ENCODE data around the gene MDP1. TPM values are rescaled to one million over a fixed set of nuclear protein-coding genes. Genes with fewer than 3 reads are reported as not detected.

MDP1 gene
- total and polyA plus RNA-seq, 2 experiments from 2014 or later = 39.3 to 70.5 TPM

DNA sequence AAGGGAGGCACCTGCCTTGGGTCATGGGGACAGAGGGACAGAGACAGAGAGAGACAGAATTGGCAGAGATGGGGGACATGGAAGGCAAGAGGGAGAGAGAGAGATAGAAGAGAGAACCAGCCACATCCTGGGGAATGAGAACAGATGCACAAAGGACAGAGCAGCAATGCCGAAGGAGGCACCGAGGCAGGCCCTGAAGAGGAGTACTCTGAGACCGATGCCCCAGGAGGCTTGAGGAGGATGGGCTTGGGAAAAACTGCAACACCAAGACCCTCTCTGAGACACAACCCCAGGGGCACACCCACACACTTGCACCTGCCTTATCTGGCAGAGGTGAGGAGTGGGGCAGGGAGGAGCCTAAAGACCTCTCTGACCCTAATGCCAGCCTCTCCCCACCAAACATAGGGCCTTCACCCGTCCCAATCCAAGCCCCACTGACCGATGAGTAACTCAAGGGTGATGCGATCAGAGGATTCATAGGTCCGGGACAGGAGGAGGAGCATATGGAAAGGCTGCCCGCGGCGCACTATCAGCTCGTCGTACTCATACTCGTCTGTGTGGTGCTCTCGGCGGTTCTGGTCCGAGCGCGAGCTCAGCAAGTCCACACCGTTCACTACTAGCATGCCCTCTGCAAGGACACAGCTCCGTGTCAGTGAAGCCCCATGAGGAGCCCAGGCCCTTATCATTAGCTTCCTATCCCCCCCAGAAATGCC, 45.5 kb upstream of the MDP1 start:
- Histone ChIP-seq H3K27ac (no peak overlapping the region), H3K27me3 (no peaks in the 10 kb centered on the region), H3K4me1 (ENCODE audit: low read depth) (peaks cover 16% of the 10 kb centered on the region), H3K9me3 (ENCODE audit: low read depth) (no peaks in the 10 kb centered on the region), H3K36me3 (no peaks in the 10 kb centered on the region), H3K4me3 (no peak overlapping the region)
- TF ChIP-seq CTCF (IDR thresholded peaks at IDR 0.05; ENCODE audit: low read depth, low read length) = no peak
- no peak for DNase-seq (ENCODE audit: low read depth in 1 of 2, low spot score in 1 of 2)

GRCh38 chr14:24260780-24261157, 44.9 kb upstream of the MDP1 start:
- Histone ChIP-seq H3K27ac (no peak overlapping the region), H3K27me3 (no peaks in the 10 kb centered on the region), H3K36me3 (no peaks in the 10 kb centered on the region), H3K9me3 (ENCODE audit: low read depth) (no peaks in the 10 kb centered on the region), H3K4me3 (no peak overlapping the region), H3K4me1 (ENCODE audit: low read depth) (peaks cover 18% of the 10 kb centered on the region)
- no peak for DNase-seq (ENCODE audit: low read depth in 1 of 2, low spot score in 1 of 2)
- TF ChIP-seq CTCF (IDR thresholded peaks at IDR 0.05; ENCODE audit: low read depth, low read length) = no peak

- no peak for DNase-seq (ENCODE audit: low read depth in 1 of 2, low spot score in 1 of 2)
- Histone ChIP-seq H3K4me3 (no peak overlapping the region), H3K27ac (no peak overlapping the region), H3K27me3 (no peaks in the 10 kb centered on the region), H3K36me3 (no peaks in the 10 kb centered on the region), H3K4me1 (ENCODE audit: low read depth) (peaks cover 18% of the 10 kb centered on the region), H3K9me3 (ENCODE audit: low read depth) (no peaks in the 10 kb centered on the region)
- TF ChIP-seq CTCF (IDR thresholded peaks at IDR 0.05; ENCODE audit: low read depth, low read length) = no peak
These were observed 44.3 kb upstream of the MDP1 start for GRCh38 chr14:24260026-24260779.

DNA sequence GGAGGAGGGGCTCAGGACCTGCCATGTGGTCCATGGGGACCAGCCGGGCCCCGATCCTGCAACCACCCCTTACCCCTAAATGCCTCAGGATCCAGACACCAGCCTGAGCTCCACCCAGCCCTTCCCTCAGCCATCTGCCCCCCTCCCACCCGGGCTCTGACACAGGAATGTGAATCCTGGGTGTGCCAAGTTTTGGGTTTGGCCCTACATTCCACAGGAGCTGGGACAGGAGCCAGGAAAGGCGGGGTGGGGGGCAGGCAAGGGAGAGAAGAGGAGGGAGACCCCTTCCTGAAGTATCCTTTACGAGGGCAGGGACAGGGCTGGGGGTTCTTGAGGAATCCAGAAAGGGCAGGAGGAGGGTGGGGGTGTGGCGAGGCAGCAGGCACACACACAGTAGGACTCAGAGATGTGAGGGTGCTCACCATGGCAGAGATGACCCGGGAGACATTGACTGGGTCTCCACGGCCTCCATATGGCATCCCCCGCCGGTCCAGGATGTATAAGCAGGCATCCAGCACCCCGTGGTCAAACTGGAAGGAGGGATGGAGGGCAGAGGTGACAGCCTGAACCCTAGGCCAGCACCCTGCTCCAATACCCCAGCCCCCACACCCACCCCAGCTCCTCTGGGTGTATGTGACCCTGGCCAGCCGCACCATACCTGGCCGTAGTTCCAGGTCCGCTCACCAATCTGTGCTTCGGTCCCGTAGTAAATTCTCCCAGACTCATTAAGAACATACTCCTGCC, 43.6 kb upstream of the MDP1 start:
- peak in 1 of 2 donors; percentile 74 for DNase-seq (ENCODE audit: low read depth in 1 of 2, low spot score in 1 of 2)
- Histone ChIP-seq H3K4me1 (ENCODE audit: low read depth) (peaks cover 18% of the 10 kb centered on the region), H3K36me3 (no peaks in the 10 kb centered on the region), H3K27ac (no peak overlapping the region), H3K9me3 (ENCODE audit: low read depth) (no peaks in the 10 kb centered on the region), H3K4me3 (no peak overlapping the region), H3K27me3 (no peaks in the 10 kb centered on the region)
- no peak for TF ChIP-seq CTCF (IDR thresholded peaks at IDR 0.05; ENCODE audit: low read depth, low read length)

DNA sequence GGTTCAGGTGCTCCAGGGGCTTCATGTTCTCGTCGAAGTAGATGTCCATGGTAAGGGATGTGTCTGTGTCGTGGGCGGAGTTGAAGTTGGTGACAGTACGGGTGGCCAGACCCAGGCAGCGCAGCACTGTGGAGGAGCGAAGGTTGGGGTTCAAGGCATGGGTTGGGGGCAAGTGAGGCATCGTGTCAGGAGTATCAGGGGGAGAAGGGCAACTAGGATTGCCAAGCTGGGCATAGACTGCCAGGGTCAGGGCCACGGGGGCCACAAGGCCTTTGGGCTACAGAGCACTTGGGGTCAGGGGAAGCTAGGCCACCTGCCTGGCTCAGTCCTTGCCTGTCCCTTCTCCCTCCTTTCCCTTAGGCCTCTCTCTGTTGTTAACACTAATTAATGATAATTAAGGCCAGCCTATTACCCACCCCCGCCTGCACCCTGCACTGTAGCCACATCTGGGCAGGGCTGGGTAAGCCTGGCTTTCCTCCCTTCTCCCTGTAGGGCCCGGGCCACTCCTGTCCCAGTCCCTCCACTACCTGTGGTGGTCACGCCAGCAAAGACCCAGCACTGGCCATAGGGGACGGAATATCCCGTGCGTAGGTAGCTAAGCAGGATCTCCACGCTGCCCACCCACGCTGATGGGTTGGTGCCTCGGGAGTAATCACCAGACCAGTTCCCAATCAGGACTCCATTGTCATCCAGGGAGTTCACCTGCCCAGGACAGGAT, 42.8 kb upstream of the MDP1 start:
- H3K9me3 ChIP-seq (ENCODE audit: low read depth) = no peaks in the 10 kb centered on the region
- no peak for DNase-seq (ENCODE audit: low read depth in 1 of 2, low spot score in 1 of 2)
- H3K4me1 ChIP-seq (ENCODE audit: low read depth) = peaks cover 18% of the 10 kb centered on the region
- H3K27ac ChIP-seq = no peak overlapping the region
- H3K27me3 ChIP-seq = no peaks in the 10 kb centered on the region
- TF ChIP-seq CTCF (IDR thresholded peaks at IDR 0.05; ENCODE audit: low read depth, low read length) = no peak
- H3K4me3 ChIP-seq = no peak overlapping the region
- H3K36me3 ChIP-seq = no peaks in the 10 kb centered on the region

Measured in cardiac muscle cell (in vitro differentiated cells and primary cell).